K562 (cell line): ENCODE results near the gene CD55. TPM values are rescaled to one million over a fixed set of nuclear protein-coding genes. Genes with fewer than 3 reads are reported as not detected.

Experiments used
- BACH1 ChIP-seq: fragments of 200-800 bp; sonication (Bioruptor generic); IDR thresholded peaks from 2 replicates; pipeline ENCODE4 v1.6.1; 2016; ENCODE audit warnings: missing genetic modification characterization, missing compliant biosample characterization
- CCAR2 ChIP-seq: fragments of 200-400 bp; formaldehyde crosslinking; IDR thresholded peaks from 2 replicates; pipeline ENCODE4 v1.6.1; 2017; ENCODE audit warnings: mild to moderate bottlenecking, low read depth, low read length
- HDGF ChIP-seq: fragments of 450-650 bp; IDR thresholded peaks from 2 replicates; pipeline ENCODE4 v1.6.1; 2016
- KLF6 ChIP-seq: fragments of 250-450 bp; sonication (Bioruptor Pico); IDR thresholded peaks from 2 replicates; pipeline ENCODE4 v1.4.0; 2020; ENCODE audit warnings: mild to moderate bottlenecking, moderate library complexity, borderline replicate concordance
- MBD2 ChIP-seq: sonication (generic); IDR thresholded peaks from 2 replicates; pipeline ENCODE4 v1.6.1; 2016; ENCODE audit warnings: low read depth, borderline replicate concordance
- MCM3 ChIP-seq: fragments of 450-650 bp; IDR thresholded peaks from 2 replicates; pipeline ENCODE4 v1.6.1; 2016
- MCM7 ChIP-seq, 2 experiments: fragments of 450-650 bp; IDR thresholded peaks; 2 replicates each; pipeline ENCODE4 v1.6.1; 2016 to 2018
- MXD1 ChIP-seq: fragments of 250-450 bp; sonication (Bioruptor Pico); IDR thresholded peaks from 2 replicates; pipeline ENCODE4 v1.8.0; 2021; ENCODE audit warnings: borderline replicate concordance, mild to moderate bottlenecking, moderate library complexity; ENCODE audit not compliant: poor library complexity, severe bottlenecking
- NFIC ChIP-seq: fragments of 450-650 bp; IDR thresholded peaks from 2 replicates; pipeline ENCODE4 v1.6.1; 2017; ENCODE audit warnings: mild to moderate bottlenecking, inconsistent platforms
- SAFB ChIP-seq: fragments of 200-400 bp; formaldehyde crosslinking; IDR thresholded peaks from 2 replicates; pipeline ENCODE4 v1.6.1; 2017; ENCODE audit warnings: low read depth, low read length, borderline replicate concordance
- TAF1 ChIP-seq: IDR thresholded peaks from 2 replicates; pipeline ENCODE4 v1.6.1; 2011; ENCODE audit warnings: mild to moderate bottlenecking, low read length, moderate library complexity; ENCODE audit not compliant: insufficient read depth, control insufficient read depth, severe bottlenecking; ENCODE audit errors: extremely low read depth
- TRIM25 ChIP-seq: fragments of 450-650 bp; IDR thresholded peaks from 2 replicates; pipeline ENCODE4 v1.7.0; 2016; ENCODE audit warnings: borderline replicate concordance
- ZBED1 ChIP-seq: IDR thresholded peaks from 2 replicates; pipeline ENCODE4 v1.6.1; 2014
- ZC3H8 ChIP-seq: fragments of 450-650 bp; IDR thresholded peaks from 2 replicates; pipeline ENCODE4 v1.6.1; 2017
- ZNF212 ChIP-seq: fragments of 450-650 bp; formaldehyde crosslinking; IDR thresholded peaks from 2 replicates; pipeline ENCODE4 v1.4.0; 2020; ENCODE audit warnings: mild to moderate bottlenecking
- ZNF398 ChIP-seq: fragments of 250-450 bp; sonication (Bioruptor Pico); IDR thresholded peaks from 2 replicates; pipeline ENCODE4 v1.8.0; 2021; ENCODE audit warnings: moderate library complexity, mild to moderate bottlenecking, inconsistent platforms
- ZNF41 ChIP-seq: fragments of 250-450 bp; sonication (Bioruptor Pico); conservative IDR thresholded peaks from 2 replicates; pipeline ENCODE4 v1.4.0; 2020; ENCODE audit warnings: mild to moderate bottlenecking
- ZNF764 ChIP-seq: fragments of 250-450 bp; sonication (Bioruptor Pico); IDR thresholded peaks from 2 replicates; pipeline ENCODE4 v1.4.0; 2020; ENCODE audit warnings: low read depth, mild to moderate bottlenecking, moderate library complexity
- ZZZ3 ChIP-seq: fragments of 450-650 bp; IDR thresholded peaks from 2 replicates; pipeline ENCODE4 v1.6.1; 2016; ENCODE audit warnings: antibody characterized with exemption, mild to moderate bottlenecking, moderate library complexity
- polyA plus RNA-seq, 8 experiments: library from polyadenylated mRNA; depleted of rRNA in 4 of 8; stranded (reverse) in 5 of 8; unstranded in 3 of 8; fragments of >200 nt; fragmentation: Nextera tagmentation in 2 of 8; fragmentation: Illumina TruSeq in 1 of 8; extraction: Ambion mirVana in 2 of 8; extraction: Trizol in 1 of 8; gene quantifications; 2 replicates each; pipeline versions ENCODE4 v1.2.1 to v1.2.3, GENCODE V29; 2011 to 2014; ENCODE audit warnings: inconsistent platforms in 1 of 8, missing spikeins in 1 of 8
- total RNA-seq, 7 experiments: library from RNA; depleted of rRNA in 6 of 7; stranded (reverse); fragments of >200 nt in 6 of 7; fragmentation: Illumina TruSeq in 2 of 7; extraction: Trizol in 2 of 7; gene quantifications; 2 replicates each; pipeline versions ENCODE4 v1.2.1 to v1.2.3, GENCODE V29; 2011 to 2021; ENCODE audit warnings: low replicate concordance in 1 of 7
- TF ChIP-seq, protein P1 (sequence below): sonication (generic); formaldehyde crosslinking; IDR thresholded peaks from 2 replicates; pipeline ENCODE4 v1.8.0; 2022; ENCODE audit warnings: mild to moderate bottlenecking, missing genetic modification reagents
- TF ChIP-seq, protein P2 (sequence below): fragments of 450-650 bp; conservative IDR thresholded peaks from 2 replicates; pipeline ENCODE4 v1.6.1; 2016; ENCODE audit warnings: missing genetic modification characterization, low read depth, mild to moderate bottlenecking, missing compliant biosample characterization, moderate library complexity
- TF ChIP-seq, protein P3 (sequence below): fragments of 450-650 bp; formaldehyde crosslinking; IDR thresholded peaks from 2 replicates; pipeline ENCODE4 v1.4.0; 2020; ENCODE audit warnings: mild to moderate bottlenecking, moderate library complexity

Gene CD55
- total and polyA plus RNA-seq, 9 of the 15 experiments (the other 6 are each of a cell fraction or from before 2014, with no cell fraction given) = 17.7 to 150 (median 97.0) TPM

DNA sequence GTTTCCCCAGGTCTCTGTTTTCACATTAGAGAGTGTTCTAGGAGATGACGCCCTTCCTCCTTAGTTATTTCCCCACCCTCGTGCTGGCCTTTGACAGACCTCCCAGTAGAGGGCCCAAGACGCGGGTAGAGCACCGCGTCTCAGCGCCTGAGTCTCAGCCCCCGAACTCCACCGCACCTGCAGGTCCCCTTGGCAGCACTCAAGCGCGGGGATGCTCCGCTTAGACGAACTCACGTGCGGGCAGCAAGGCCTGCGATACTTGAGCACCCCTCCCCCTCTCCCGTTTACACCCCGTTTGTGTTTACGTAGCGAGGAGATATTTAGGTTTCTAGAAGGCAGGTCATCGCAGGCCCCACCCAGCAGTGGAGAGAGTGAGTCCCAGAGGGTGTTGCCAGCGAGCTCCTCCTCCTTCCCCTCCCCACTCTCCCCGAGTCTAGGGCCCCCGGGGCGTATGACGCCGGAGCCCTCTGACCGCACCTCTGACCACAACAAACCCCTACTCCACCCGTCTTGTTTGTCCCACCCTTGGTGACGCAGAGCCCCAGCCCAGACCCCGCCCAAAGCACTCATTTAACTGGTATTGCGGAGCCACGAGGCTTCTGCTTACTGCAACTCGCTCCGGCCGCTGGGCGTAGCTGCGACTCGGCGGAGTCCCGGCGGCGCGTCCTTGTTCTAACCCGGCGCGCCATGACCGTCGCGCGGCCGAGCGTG is at the start of gene CD55 (continued):
- no peak for TF ChIP-seq CCAR2
- TF ChIP-seq ZNF398 (CRISPR knock-in tag) = no peak
- TF ChIP-seq TRIM25 = no peak
- TF ChIP-seq MCM3 = no peak
- TF ChIP-seq MBD2 = 0 out of 2 replicates have a peak, but pooled peaks have one; percentile 22
- peak; percentile 2 for TF ChIP-seq NFIC
- TF ChIP-seq ZNF212 (CRISPR knock-in tag) = no peak
- TF ChIP-seq, protein P1, sequence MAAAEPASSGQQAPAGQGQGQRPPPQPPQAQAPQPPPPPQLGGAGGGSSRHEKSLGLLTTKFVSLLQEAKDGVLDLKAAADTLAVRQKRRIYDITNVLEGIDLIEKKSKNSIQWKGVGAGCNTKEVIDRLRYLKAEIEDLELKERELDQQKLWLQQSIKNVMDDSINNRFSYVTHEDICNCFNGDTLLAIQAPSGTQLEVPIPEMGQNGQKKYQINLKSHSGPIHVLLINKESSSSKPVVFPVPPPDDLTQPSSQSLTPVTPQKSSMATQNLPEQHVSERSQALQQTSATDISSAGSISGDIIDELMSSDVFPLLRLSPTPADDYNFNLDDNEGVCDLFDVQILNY (CRISPR knock-in tag) = no peak
- TF ChIP-seq TAF1 = peak; percentile 93
- TF ChIP-seq, protein P2, sequence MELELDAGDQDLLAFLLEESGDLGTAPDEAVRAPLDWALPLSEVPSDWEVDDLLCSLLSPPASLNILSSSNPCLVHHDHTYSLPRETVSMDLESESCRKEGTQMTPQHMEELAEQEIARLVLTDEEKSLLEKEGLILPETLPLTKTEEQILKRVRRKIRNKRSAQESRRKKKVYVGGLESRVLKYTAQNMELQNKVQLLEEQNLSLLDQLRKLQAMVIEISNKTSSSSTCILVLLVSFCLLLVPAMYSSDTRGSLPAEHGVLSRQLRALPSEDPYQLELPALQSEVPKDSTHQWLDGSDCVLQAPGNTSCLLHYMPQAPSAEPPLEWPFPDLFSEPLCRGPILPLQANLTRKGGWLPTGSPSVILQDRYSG (tag) = no peak
- no peak for TF ChIP-seq MCM7 (IDR thresholded peaks at IDR 0.05)
- no peak for TF ChIP-seq ZNF764 (CRISPR knock-in tag)
- TF ChIP-seq SAFB = no peak; the same call in 1 of the 2 replicates
- peak; percentile 27 for TF ChIP-seq MXD1 (CRISPR knock-in tag)
- TF ChIP-seq ZBED1 = peak; percentile 56; the same call in 1 of the 2 replicates
- TF ChIP-seq KLF6 (CRISPR knock-in tag) = peak; percentile 37; the same call in 1 of the 2 replicates
- no peak for TF ChIP-seq ZC3H8
- no peak; the same call in 1 of the 2 replicates for TF ChIP-seq HDGF
- no peak for TF ChIP-seq ZNF41 (CRISPR knock-in tag)
- no peak for TF ChIP-seq BACH1 (tag)
- TF ChIP-seq, protein P3, sequence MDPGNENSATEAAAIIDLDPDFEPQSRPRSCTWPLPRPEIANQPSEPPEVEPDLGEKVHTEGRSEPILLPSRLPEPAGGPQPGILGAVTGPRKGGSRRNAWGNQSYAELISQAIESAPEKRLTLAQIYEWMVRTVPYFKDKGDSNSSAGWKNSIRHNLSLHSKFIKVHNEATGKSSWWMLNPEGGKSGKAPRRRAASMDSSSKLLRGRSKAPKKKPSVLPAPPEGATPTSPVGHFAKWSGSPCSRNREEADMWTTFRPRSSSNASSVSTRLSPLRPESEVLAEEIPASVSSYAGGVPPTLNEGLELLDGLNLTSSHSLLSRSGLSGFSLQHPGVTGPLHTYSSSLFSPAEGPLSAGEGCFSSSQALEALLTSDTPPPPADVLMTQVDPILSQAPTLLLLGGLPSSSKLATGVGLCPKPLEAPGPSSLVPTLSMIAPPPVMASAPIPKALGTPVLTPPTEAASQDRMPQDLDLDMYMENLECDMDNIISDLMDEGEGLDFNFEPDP = no peak
- TF ChIP-seq ZZZ3 = no peak
